GM23338 (cell line): Measurements from ENCODE around the gene ADCY5. TPM values are rescaled to one million over a fixed set of nuclear protein-coding genes. Genes with fewer than 3 reads are reported as not detected.

Experiments
- ATAC-seq: fragments of 200-7000 bp; cut with Tn5 transposase; 3 replicates; pipeline ENCODE4 v1.9.1; 2020
- DNase-seq: peaks from one replicate; pipeline ENCODE4 v3.0.0-alpha.2; 2015; ENCODE audit warnings: low spot score
- H2AFZ ChIP-seq: fragments of 200-600 bp; sonication (generic); 2 replicates; pipeline ENCODE4 v1.8.0; 2016; ENCODE audit warnings: antibody characterized with exemption, mild to moderate bottlenecking, moderate library complexity
- H3F3A ChIP-seq: fragments of 200-600 bp; sonication (generic); replicated peaks from 2 replicates; pipeline ENCODE4 v1.8.0; 2017; ENCODE audit warnings: antibody characterized with exemption, mixed run types, low read depth
- H3K27ac ChIP-seq: fragments of 200-600 bp; sonication (generic); 2 replicates; pipeline ENCODE4 v1.6.1; 2016; ENCODE audit warnings: low read depth
- H3K27me3 ChIP-seq: fragments of 200-600 bp; sonication (generic); 2 replicates; pipeline ENCODE4 v1.8.0; 2016; ENCODE audit warnings: mild to moderate bottlenecking, mixed run types, moderate library complexity; ENCODE audit not compliant: insufficient read depth
- H3K36me3 ChIP-seq: fragments of 200-600 bp; sonication (generic); 2 replicates; pipeline ENCODE4 v1.8.0; 2016; ENCODE audit warnings: mild to moderate bottlenecking; ENCODE audit not compliant: insufficient read depth
- H3K4me1 ChIP-seq: fragments of 200-600 bp; sonication (generic); 2 replicates; pipeline ENCODE4 v1.8.0; 2016; ENCODE audit warnings: mild to moderate bottlenecking, moderate library complexity; ENCODE audit not compliant: insufficient read depth
- H3K4me2 ChIP-seq: fragments of 200-600 bp; sonication (generic); 2 replicates; pipeline ENCODE4 v1.7.1; 2017; ENCODE audit warnings: mixed run types
- H3K4me3 ChIP-seq: fragments of 200-600 bp; sonication (generic); 2 replicates; pipeline ENCODE4 v1.6.1; 2016; ENCODE audit warnings: mixed run types
- H3K79me2 ChIP-seq: fragments of 200-600 bp; sonication (generic); replicated peaks from 2 replicates; pipeline ENCODE4 v1.8.0; 2017; ENCODE audit warnings: mild to moderate bottlenecking; ENCODE audit not compliant: insufficient read depth
- H3K9me2 ChIP-seq: fragments of 200-600 bp; sonication (generic); 2 replicates; pipeline ENCODE4 v1.8.0; 2017; ENCODE audit not compliant: insufficient read depth
- H4K20me1 ChIP-seq: fragments of 200-600 bp; sonication (generic); replicated peaks from 2 replicates; pipeline ENCODE4 v1.8.0; 2017; ENCODE audit warnings: mild to moderate bottlenecking; ENCODE audit not compliant: insufficient read depth
- H3K27ac Mint-ChIP-seq: 2 replicates; pipeline ENCODE4 v1.8.0; 2020; ENCODE audit warnings: inconsistent platforms, mild to moderate bottlenecking, moderate library complexity, mixed read lengths
- H3K27me3 Mint-ChIP-seq: 3 replicates; pipeline ENCODE4 v1.8.0; 2022; ENCODE audit warnings: low read depth, mild to moderate bottlenecking, moderate library complexity, mixed read lengths, inconsistent platforms; ENCODE audit not compliant: insufficient read depth, poor library complexity
- H3K36me3 Mint-ChIP-seq: 3 replicates; pipeline ENCODE4 v1.8.0; 2021; ENCODE audit warnings: low read depth, mild to moderate bottlenecking, inconsistent platforms, moderate library complexity, mixed read lengths
- H3K4me1 Mint-ChIP-seq: 3 replicates; pipeline ENCODE4 v1.8.0; 2020; ENCODE audit warnings: mild to moderate bottlenecking, inconsistent platforms, mixed read lengths
- H3K4me3 Mint-ChIP-seq: 3 replicates; pipeline ENCODE4 v1.8.0; 2021; ENCODE audit warnings: moderate library complexity, mild to moderate bottlenecking, inconsistent platforms, mixed read lengths
- H3K9me3 Mint-ChIP-seq: 3 replicates; pipeline ENCODE4 v1.8.0; 2020; ENCODE audit warnings: moderate library complexity, mild to moderate bottlenecking, inconsistent platforms, mixed read lengths
- CREB1 ChIP-seq: fragments of 250-450 bp; sonication (Bioruptor Pico); IDR thresholded peaks from 2 replicates; pipeline ENCODE4 v1.5.0; 2020; ENCODE audit warnings: low read depth, mild to moderate bottlenecking, moderate library complexity
- EZH2phosphoT487 ChIP-seq: fragments of 200-600 bp; sonication (generic); IDR thresholded peaks from one replicate; pipeline ENCODE4 v1.8.1; 2018; ENCODE audit warnings: antibody characterized with exemption; ENCODE audit not compliant: unreplicated experiment
- NANOG ChIP-seq: IDR thresholded peaks from 2 replicates; pipeline ENCODE4 v1.6.1; 2016; ENCODE audit warnings: antibody characterized with exemption, borderline replicate concordance
- STAT1 ChIP-seq: IDR thresholded peaks from one replicate; pipeline ENCODE4 v1.6.1; 2016; ENCODE audit warnings: antibody characterized with exemption; ENCODE audit not compliant: unreplicated experiment
- ZNF114 ChIP-seq: fragments of 250-450 bp; sonication (Bioruptor Pico); IDR thresholded peaks from 2 replicates; pipeline ENCODE4 v1.5.0; 2020; ENCODE audit warnings: mild to moderate bottlenecking, moderate library complexity
- ZNF331 ChIP-seq: fragments of 250-450 bp; sonication (Bioruptor Pico); IDR thresholded peaks from 2 replicates; pipeline ENCODE4 v1.5.0; 2020; ENCODE audit warnings: low read depth, mild to moderate bottlenecking, moderate library complexity
- polyA plus RNA-seq: library from polyadenylated mRNA; unstranded; fragments of >200 nt; fragmentation: Nextera tagmentation; extraction: Ambion mirVana; gene quantifications from 2 replicates; pipeline ENCODE4 v1.2.1, GENCODE V29; 2016
- total RNA-seq: library from RNA; depleted of rRNA; stranded (reverse); fragments of >200 nt; shearing (Covaris generic); gene quantifications from 2 replicates; pipeline ENCODE4 v1.2.3, GENCODE V29; 2014
- TF ChIP-seq, protein P1 (sequence below), 2 experiments: fragments of 200-600 bp in 1 of 2; sonication (generic) in 1 of 2; conservative IDR thresholded peaks; 2 replicates each; pipeline versions ENCODE4 v1.5.1 to v1.6.1; 2016 to 2017; ENCODE audit warnings: antibody characterized with exemption in 2 of 2, low read depth in 2 of 2, mild to moderate bottlenecking in 2 of 2, moderate library complexity in 1 of 2
- TF ChIP-seq, protein P2 (sequence below): IDR thresholded peaks from 2 replicates; pipeline ENCODE4 v1.6.1; 2016; ENCODE audit warnings: antibody characterized with exemption
- TF ChIP-seq, protein P3 (sequence below): IDR thresholded peaks from one replicate; pipeline ENCODE4 v1.6.1; 2018; ENCODE audit warnings: antibody characterized with exemption; ENCODE audit not compliant: unreplicated experiment

The ADCY5 gene
- total and polyA plus RNA-seq, 2 experiments from 2014 or later = 3.5 to 10.2 TPM

DNA sequence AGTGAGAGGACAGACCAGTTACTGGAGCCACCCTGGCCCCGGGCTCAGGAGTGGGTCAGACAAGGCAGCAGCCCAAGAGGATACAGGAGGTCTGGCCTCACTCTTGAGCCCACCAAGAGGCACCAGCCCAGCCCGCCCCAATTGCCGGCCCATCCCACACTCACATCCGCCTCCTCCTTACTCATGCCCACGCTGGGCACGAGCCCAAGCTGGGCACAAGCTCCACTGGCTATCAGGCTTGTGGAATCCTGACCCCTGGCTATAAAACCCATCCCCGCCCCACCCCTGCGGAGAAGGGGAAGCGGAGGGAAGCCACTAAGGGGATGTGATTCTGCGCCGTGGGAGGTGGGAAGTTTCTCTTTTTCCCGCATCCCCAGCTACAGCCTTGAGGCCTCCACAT lies 25.9 kb downstream of the ADCY5 start (continued):
- TF ChIP-seq NANOG (no peak), ZNF114 (CRISPR knock-in tag) (no peak), CREB1 (CRISPR knock-in tag) (no peak)

DNA sequence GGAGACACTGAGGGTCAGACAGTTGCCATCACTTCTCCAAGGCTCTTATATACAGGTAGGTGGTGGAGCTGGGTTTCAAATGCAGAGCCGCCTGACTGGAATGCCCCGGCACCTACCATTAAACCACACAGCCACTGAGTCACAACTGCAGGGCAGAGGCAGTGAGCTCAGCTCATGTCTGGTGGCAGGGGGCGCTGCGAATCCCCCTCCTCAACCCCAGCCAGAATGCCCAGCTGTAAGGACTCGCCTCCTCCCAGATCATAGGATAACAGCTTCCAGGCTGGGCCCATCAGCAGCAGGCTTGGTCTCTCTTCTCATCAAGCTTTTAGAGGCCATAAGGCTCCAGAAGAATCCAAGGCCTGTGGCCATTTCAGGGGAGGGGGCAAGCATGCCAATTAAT lies 26.4 kb downstream of the ADCY5 start:
- H3K36me3 ChIP-seq = no peaks in the 10 kb centered on the region
- no peaks in the 10 kb centered on the region for H3F3A ChIP-seq
- no peak overlapping the region for H3K27ac ChIP-seq
- H2AFZ ChIP-seq = no peak overlapping the region
- TF ChIP-seq STAT1 = no peak
- TF ChIP-seq, protein P1, sequence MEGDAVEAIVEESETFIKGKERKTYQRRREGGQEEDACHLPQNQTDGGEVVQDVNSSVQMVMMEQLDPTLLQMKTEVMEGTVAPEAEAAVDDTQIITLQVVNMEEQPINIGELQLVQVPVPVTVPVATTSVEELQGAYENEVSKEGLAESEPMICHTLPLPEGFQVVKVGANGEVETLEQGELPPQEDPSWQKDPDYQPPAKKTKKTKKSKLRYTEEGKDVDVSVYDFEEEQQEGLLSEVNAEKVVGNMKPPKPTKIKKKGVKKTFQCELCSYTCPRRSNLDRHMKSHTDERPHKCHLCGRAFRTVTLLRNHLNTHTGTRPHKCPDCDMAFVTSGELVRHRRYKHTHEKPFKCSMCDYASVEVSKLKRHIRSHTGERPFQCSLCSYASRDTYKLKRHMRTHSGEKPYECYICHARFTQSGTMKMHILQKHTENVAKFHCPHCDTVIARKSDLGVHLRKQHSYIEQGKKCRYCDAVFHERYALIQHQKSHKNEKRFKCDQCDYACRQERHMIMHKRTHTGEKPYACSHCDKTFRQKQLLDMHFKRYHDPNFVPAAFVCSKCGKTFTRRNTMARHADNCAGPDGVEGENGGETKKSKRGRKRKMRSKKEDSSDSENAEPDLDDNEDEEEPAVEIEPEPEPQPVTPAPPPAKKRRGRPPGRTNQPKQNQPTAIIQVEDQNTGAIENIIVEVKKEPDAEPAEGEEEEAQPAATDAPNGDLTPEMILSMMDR (conservative IDR thresholded peaks at IDR 0.05; ENCODE audit: low read depth in 2 of 2) = peak; percentile 40 to 66; a peak in 3 of 4 replicates
- H3K4me2 ChIP-seq = no peak overlapping the region
- Mint-ChIP-seq H3K4me1 (peaks cover 10% of the 10 kb centered on the region), H3K27me3 (peaks cover 2% of the 10 kb centered on the region), H3K9me3 (no peaks in the 10 kb centered on the region), H3K4me3 (no peak overlapping the region), H3K36me3 (no peaks in the 10 kb centered on the region), H3K27ac (no peak overlapping the region)
- no peaks in the 10 kb centered on the region for H3K27me3 ChIP-seq
- no peaks in the 10 kb centered on the region for H3K79me2 ChIP-seq
- DNase-seq (peak; percentile 53), ATAC-seq (peak; percentile 68)
- 0 out of 2 replicates have a peak, but pooled peaks cover 4% of the 10 kb centered on the region for H4K20me1 ChIP-seq
- H3K9me2 ChIP-seq = no peaks in the 10 kb centered on the region
- H3K4me3 ChIP-seq = no peak overlapping the region
- H3K4me1 ChIP-seq = no peaks in the 10 kb centered on the region

DNA sequence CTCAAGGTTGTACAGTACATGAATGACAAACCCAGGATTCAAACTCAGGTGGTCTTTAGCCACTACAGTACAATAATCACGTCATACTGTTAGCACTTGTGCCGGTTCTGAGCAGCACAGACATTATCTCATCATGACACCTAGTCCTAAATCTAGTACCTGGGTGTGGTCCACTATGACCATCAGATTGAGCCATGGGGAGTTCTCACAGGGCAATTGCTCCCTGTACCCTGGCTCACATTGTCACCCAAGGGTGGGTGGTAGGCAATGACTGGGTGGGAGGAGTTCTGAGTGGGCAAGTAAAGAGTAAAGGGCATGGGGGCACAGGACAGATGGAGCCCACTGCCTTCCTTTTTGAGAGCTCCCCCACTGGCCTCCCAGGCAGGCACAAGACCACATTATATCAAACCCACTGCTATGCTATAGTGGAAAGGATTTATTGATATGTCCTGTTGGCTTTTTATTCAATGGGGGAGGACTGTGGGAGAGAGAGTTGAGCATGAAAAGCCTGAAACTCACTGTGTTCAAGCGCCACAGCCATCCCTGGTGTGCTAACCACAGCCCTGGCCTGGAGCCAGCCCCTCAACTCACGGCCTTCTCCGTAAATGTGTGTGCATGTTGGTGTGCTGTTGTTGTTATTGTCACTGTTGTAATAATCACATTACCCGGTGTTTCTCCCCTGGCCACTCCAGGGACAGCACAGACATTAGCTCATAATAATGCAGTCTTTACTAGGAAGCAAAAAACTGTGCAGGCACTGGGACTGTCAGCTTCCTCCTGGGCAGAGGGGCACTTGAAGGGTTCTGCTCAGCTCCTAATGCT lies 27.3 kb downstream of the ADCY5 start:
- Histone ChIP-seq H2AFZ (no peak overlapping the region), H3K27me3 (no peaks in the 10 kb centered on the region), H3K9me2 (no peaks in the 10 kb centered on the region), H4K20me1 (no peaks in the 10 kb centered on the region), H3K36me3 (no peaks in the 10 kb centered on the region), H3K79me2 (no peaks in the 10 kb centered on the region), H3K4me1 (no peaks in the 10 kb centered on the region), H3K27ac (no peak overlapping the region), H3F3A (no peaks in the 10 kb centered on the region), H3K4me2 (no peak overlapping the region), H3K4me3 (no peak overlapping the region)
- no peak overlapping the region for H3K27ac Mint-ChIP-seq
- no peak for ATAC-seq
- peaks cover 2% of the 10 kb centered on the region for H3K27me3 Mint-ChIP-seq
- no peak overlapping the region for H3K4me3 Mint-ChIP-seq
- H3K36me3 Mint-ChIP-seq = no peaks in the 10 kb centered on the region
- no peaks in the 10 kb centered on the region for H3K9me3 Mint-ChIP-seq
- DNase-seq = no peak
- H3K4me1 Mint-ChIP-seq = peaks cover 10% of the 10 kb centered on the region
- TF ChIP-seq ZNF331 (CRISPR knock-in tag) (no peak), CREB1 (CRISPR knock-in tag) (no peak), ZNF114 (CRISPR knock-in tag) (no peak), STAT1 (no peak), EZH2phosphoT487 (no peak), NANOG (no peak)
- TF ChIP-seq, protein P1 (conservative IDR thresholded peaks at IDR 0.05; ENCODE audit: low read depth in 2 of 2) = no peak
- TF ChIP-seq, protein P2, sequence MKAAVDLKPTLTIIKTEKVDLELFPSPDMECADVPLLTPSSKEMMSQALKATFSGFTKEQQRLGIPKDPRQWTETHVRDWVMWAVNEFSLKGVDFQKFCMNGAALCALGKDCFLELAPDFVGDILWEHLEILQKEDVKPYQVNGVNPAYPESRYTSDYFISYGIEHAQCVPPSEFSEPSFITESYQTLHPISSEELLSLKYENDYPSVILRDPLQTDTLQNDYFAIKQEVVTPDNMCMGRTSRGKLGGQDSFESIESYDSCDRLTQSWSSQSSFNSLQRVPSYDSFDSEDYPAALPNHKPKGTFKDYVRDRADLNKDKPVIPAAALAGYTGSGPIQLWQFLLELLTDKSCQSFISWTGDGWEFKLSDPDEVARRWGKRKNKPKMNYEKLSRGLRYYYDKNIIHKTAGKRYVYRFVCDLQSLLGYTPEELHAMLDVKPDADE = no peak
- TF ChIP-seq, protein P3, sequence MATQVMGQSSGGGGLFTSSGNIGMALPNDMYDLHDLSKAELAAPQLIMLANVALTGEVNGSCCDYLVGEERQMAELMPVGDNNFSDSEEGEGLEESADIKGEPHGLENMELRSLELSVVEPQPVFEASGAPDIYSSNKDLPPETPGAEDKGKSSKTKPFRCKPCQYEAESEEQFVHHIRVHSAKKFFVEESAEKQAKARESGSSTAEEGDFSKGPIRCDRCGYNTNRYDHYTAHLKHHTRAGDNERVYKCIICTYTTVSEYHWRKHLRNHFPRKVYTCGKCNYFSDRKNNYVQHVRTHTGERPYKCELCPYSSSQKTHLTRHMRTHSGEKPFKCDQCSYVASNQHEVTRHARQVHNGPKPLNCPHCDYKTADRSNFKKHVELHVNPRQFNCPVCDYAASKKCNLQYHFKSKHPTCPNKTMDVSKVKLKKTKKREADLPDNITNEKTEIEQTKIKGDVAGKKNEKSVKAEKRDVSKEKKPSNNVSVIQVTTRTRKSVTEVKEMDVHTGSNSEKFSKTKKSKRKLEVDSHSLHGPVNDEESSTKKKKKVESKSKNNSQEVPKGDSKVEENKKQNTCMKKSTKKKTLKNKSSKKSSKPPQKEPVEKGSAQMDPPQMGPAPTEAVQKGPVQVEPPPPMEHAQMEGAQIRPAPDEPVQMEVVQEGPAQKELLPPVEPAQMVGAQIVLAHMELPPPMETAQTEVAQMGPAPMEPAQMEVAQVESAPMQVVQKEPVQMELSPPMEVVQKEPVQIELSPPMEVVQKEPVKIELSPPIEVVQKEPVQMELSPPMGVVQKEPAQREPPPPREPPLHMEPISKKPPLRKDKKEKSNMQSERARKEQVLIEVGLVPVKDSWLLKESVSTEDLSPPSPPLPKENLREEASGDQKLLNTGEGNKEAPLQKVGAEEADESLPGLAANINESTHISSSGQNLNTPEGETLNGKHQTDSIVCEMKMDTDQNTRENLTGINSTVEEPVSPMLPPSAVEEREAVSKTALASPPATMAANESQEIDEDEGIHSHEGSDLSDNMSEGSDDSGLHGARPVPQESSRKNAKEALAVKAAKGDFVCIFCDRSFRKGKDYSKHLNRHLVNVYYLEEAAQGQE = no peak
